Lower leg skin (tissue), 4 donors: Measurements from ENCODE around the gene ALOXE3. TPM values are rescaled to one million over a fixed set of nuclear protein-coding genes. Genes with fewer than 3 reads are reported as not detected.

Source experiments
- DNase-seq, 2 donors: peaks; one replicate each; pipeline ENCODE4 v3.0.0-alpha.2; 2019; ENCODE audit warnings: low spot score in 2 of 2
- H3K4me3 ChIP-seq: fragments of 200-600 bp; sonication (generic); 2 replicates; pipeline ENCODE4 v1.5.1; 2017; ENCODE audit warnings: mild to moderate bottlenecking, low read depth; ENCODE audit not compliant: poor library complexity, severe bottlenecking
- CTCF ChIP-seq, 3 donors: fragments of 450-650 bp; IDR thresholded peaks; one replicate each; pipeline ENCODE4 v1.5.1; 2016; ENCODE audit warnings: antibody characterized with exemption in 3 of 3, mild to moderate bottlenecking in 3 of 3, moderate library complexity in 2 of 3
- POLR2A ChIP-seq, 2 donors: fragments of 450-650 bp; IDR thresholded peaks; one replicate each; pipeline ENCODE4 v1.6.1; 2016 to 2017; ENCODE audit warnings: antibody characterized with exemption in 2 of 2, mild to moderate bottlenecking in 1 of 2, moderate library complexity in 1 of 2
- WGBS, 2 donors: methylation state at CpG; one replicate each; pipeline ENCODE4 v1.1.5; 2018; 5-methylcytosine and 5-hydroxymethylcytosine counted together
- intact Hi-C: fragments of 100-400 bp; cut with DNase I; formaldehyde crosslinking; loops from one replicate; pipeline ENCODE4 v1.15.0; 2023; ENCODE audit warnings: low total_unique reads
- total RNA-seq, 4 donors: library from RNA; depleted of rRNA; stranded (reverse); fragments of >200 nt; gene quantifications; one replicate each; pipeline ENCODE4 v1.1.0, GENCODE V29; 2016

Gene ALOXE3
- total RNA-seq, 4 donors from 2014 or later, result 73.8 to 143 (median 88.2) TPM

- DNase-seq, result no peak
- no peak overlapping the region for H3K4me3 ChIP-seq
- TF ChIP-seq POLR2A (IDR thresholded peaks at IDR 0.05) (no peak), CTCF (IDR thresholded peaks at IDR 0.05) (no peak)
Observed at GRCh38 chr17:8072341-8072728, 46.0 kb downstream of the ALOXE3 start.

GRCh38 chr17:8071496-8071895 lies 46.8 kb downstream of the ALOXE3 start:
- TF ChIP-seq POLR2A (IDR thresholded peaks at IDR 0.05), result no peak
- no peak for TF ChIP-seq CTCF (IDR thresholded peaks at IDR 0.05)
- intact Hi-C loops, result no loop called here
- H3K4me3 ChIP-seq, result no peak overlapping the region
- 91 to 93% methylated on average over 12 of the region's 12 CpGs for WGBS, 2 donors
- DNase-seq, result no peak

More at GRCh38 chr17:8072341-8072728, 46.0 kb downstream of the ALOXE3 start:
- 8 to 17% methylated on average over 3 to 27 of the region's 28 CpGs for WGBS, 2 donors
- intact Hi-C loops, result no loop called here

- intact Hi-C loops, result no loop called here
- H3K4me3 ChIP-seq, result no peak overlapping the region
- TF ChIP-seq POLR2A (IDR thresholded peaks at IDR 0.05), result no peak
- no peak for TF ChIP-seq CTCF (IDR thresholded peaks at IDR 0.05)
- DNase-seq, result no peak
- 57 to 72% methylated on average over 3 of the region's 3 CpGs for WGBS, 2 donors
Observed at GRCh38 chr17:8069587-8069860, 48.8 kb downstream of the ALOXE3 start.

- TF ChIP-seq CTCF (IDR thresholded peaks at IDR 0.05) (no peak), POLR2A (IDR thresholded peaks at IDR 0.05) (no peak)
- 75 to 76% methylated on average over 9 of the region's 9 CpGs for WGBS, 2 donors
- H3K4me3 ChIP-seq, result no peak overlapping the region
- peak in 1 of 2 donors; percentile 41 for DNase-seq
- intact Hi-C loops, result no loop called here
Observed at GRCh38 chr17:8068736-8069586, 49.4 kb downstream of the ALOXE3 start.

GRCh38 chr17:8067806-8068205 lies 50.5 kb downstream of the ALOXE3 start:
- WGBS, 2 donors, result 62 to 80% methylated on average over 4 of the region's 4 CpGs
- TF ChIP-seq POLR2A (IDR thresholded peaks at IDR 0.05) (no peak), CTCF (IDR thresholded peaks at IDR 0.05) (no peak)
- no peak for DNase-seq
- intact Hi-C loops, result no loop called here
- H3K4me3 ChIP-seq, result no peak overlapping the region
